ENCODE measurements around the gene ZNF438. TPM values are rescaled to one million over a fixed set of nuclear protein-coding genes. Genes with fewer than 3 reads are reported as not detected.

ZNF438 gene
- total and polyA plus RNA-seq, 7 donors: 12.3 to 27.9 (median 20.7) TPM

DNA sequence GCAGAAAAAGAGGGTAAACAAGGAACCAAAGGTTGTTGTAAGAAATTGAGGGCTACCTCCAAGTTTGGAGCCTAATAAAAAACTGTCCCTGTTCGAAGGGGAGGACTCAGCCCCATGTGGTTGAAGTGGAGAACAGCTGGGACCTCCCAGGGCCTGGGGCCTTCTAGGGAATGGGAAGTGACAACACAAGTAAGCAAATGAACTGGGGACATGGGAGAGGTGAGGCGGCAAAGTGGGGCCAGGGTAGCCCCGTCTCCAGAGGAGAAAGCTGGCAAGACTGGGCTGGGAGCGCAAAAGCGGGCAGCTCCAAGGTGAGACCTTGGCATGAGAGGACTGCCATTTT lies 198.1 kb downstream of the ZNF438 start:
- ATAC-seq: no peak
- no peaks in the 10 kb centered on the region for H3K36me3 ChIP-seq (ENCODE audit: insufficient read depth in 1 of 2, low read depth in 1 of 2)
- no peak overlapping the region for H3K4me3 ChIP-seq
- no peak overlapping the region for H3K27ac ChIP-seq
- 85 to 92% (median 89%) methylated on average over 5 of the region's 5 CpGs for WGBS, 3 donors
- H3K4me1 ChIP-seq: no peaks in the 10 kb centered on the region
- TF ChIP-seq, protein P1, sequence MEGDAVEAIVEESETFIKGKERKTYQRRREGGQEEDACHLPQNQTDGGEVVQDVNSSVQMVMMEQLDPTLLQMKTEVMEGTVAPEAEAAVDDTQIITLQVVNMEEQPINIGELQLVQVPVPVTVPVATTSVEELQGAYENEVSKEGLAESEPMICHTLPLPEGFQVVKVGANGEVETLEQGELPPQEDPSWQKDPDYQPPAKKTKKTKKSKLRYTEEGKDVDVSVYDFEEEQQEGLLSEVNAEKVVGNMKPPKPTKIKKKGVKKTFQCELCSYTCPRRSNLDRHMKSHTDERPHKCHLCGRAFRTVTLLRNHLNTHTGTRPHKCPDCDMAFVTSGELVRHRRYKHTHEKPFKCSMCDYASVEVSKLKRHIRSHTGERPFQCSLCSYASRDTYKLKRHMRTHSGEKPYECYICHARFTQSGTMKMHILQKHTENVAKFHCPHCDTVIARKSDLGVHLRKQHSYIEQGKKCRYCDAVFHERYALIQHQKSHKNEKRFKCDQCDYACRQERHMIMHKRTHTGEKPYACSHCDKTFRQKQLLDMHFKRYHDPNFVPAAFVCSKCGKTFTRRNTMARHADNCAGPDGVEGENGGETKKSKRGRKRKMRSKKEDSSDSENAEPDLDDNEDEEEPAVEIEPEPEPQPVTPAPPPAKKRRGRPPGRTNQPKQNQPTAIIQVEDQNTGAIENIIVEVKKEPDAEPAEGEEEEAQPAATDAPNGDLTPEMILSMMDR (IDR thresholded peaks at IDR 0.05): no peak
- no peak for DNase-seq
- intact Hi-C loops (cut with DNase I): no loop called here
- no peaks in the 10 kb centered on the region for H3K9me3 ChIP-seq
- no peaks in the 10 kb centered on the region for H3K27me3 ChIP-seq (ENCODE audit: insufficient read depth in 3 of 3, low read length in 2 of 3)

DNA sequence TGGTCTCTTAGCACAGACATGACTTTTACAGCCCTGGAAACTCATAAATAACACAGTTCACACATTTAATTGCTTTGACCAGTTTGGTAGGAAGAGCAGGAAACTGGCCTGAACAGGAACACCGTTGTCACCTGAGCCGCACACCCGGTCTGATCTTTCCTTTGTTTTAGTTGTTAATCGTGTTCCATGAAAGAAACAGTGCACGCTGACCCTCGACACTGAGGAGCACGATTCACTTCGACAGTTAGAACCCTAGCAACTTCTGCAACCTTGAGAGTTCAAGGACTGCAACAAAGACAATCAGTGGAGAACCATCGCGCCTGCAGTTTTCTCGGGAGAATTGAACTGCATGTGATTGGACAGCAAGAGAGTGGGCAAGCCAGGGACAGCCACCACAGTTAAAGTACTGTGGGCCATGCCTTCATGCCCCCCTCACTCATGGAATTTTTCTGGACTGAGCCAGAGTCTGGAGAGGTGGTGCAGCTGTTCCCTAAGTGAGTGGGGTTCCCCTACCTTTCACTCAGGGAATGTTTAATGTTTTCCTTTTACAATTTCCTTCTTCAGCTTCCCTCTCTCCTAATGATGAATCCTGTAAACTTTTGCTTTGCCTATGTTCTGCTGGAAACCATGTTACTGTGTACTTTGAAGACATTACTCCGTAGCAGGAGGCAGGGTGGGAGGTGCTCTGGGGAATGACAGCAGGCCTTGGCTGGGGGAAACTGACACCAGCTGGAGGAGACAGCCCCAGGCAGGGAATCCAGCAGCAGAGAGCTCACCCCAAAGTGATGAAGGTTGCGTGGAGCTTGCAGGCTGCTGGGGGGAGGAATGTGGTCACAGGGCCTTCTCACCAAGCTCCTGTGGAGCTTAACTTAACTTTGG lies 198.7 kb downstream of the ZNF438 start:
- H3K27ac ChIP-seq: no peak overlapping the region
- no peak for DNase-seq
- no peak overlapping the region for H3K4me3 ChIP-seq
- no peaks in the 10 kb centered on the region for H3K9me3 ChIP-seq
- no peaks in the 10 kb centered on the region for H3K27me3 ChIP-seq (ENCODE audit: insufficient read depth in 3 of 3, low read length in 2 of 3)
- intact Hi-C loops (cut with DNase I): no loop called here
- no peaks in the 10 kb centered on the region for H3K4me1 ChIP-seq
- no peak for ATAC-seq
- WGBS, 3 donors: 50 to 52% (median 51%) methylated on average over 13 of the region's 13 CpGs
- H3K36me3 ChIP-seq (ENCODE audit: insufficient read depth in 1 of 2, low read depth in 1 of 2): no peaks in the 10 kb centered on the region
- TF ChIP-seq, protein P1 (IDR thresholded peaks at IDR 0.05): no peak

- intact Hi-C loops (cut with DNase I): no loop called here
- 74 to 77% (median 76%) methylated on average over 10 of the region's 10 CpGs for WGBS, 3 donors
- Histone ChIP-seq H3K4me3 (no peak overlapping the region), H3K27me3 (ENCODE audit: insufficient read depth in 3 of 3, low read length in 2 of 3) (peaks cover 0 to 4% (median 0%) of the 10 kb centered on the region in 3 donors), H3K36me3 (ENCODE audit: insufficient read depth in 1 of 2, low read depth in 1 of 2) (no peaks in the 10 kb centered on the region), H3K4me1 (no peaks in the 10 kb centered on the region), H3K9me3 (no peaks in the 10 kb centered on the region), H3K27ac (no peak overlapping the region)
- ATAC-seq: no peak
- DNase-seq: no peak
- TF ChIP-seq, protein P1 (IDR thresholded peaks at IDR 0.05): no peak
These were observed 199.5 kb downstream of the ZNF438 start for GRCh38 chr10:30832001-30832748.

- intact Hi-C loops (cut with DNase I): no loop called here
- Histone ChIP-seq H3K4me3 (no peak overlapping the region), H3K36me3 (ENCODE audit: insufficient read depth in 1 of 2, low read depth in 1 of 2) (no peaks in the 10 kb centered on the region), H3K4me1 (no peaks in the 10 kb centered on the region), H3K27ac (no peak overlapping the region), H3K27me3 (ENCODE audit: insufficient read depth in 3 of 3, low read length in 2 of 3) (peaks cover 0 to 6% (median 0%) of the 10 kb centered on the region in 3 donors), H3K9me3 (no peaks in the 10 kb centered on the region)
- WGBS, 3 donors: 70 to 77% (median 71%) methylated on average over 5 of the region's 5 CpGs
- ATAC-seq (no peak), DNase-seq (no peak)
- TF ChIP-seq, protein P1 (IDR thresholded peaks at IDR 0.05): no peak
These were observed 200.2 kb downstream of the ZNF438 start for GRCh38 chr10:30831426-30831825.
